ENCODE results near the gene AMT.
"Not testable (repeated sequence)": the region's sequence is repeated elsewhere in the genome, so short reads cannot be mapped to it uniquely, and the experiment has no call there.

Gene AMT

DNA sequence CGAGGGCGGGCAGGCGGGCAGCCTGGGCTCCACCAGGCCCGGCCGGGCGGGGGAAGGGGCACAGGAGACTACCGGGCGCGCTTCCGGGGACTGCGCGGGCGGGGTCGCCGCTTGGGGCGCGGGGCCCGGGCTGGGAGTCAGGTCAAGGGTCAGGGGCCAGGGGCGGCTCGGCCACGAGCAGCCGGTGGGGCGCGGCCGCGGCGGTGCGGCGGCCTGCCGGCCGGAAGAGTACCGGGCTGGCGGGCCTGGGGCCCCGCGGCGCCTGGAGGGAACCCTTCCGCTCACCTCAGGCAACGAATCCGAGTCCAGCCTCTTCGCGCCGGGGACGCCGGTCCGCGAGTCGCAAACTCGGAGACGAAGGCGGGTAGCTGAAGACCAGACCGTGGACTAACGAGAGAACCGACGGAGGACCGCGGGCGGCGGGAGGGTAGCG lies 10.7 kb downstream of the AMT start:
- H3K4me1 Mint-ChIP-seq (ENCODE audit: low read depth) = peaks cover 64% of the 10 kb centered on the region
- no peaks in the 10 kb centered on the region for H3K9me3 Mint-ChIP-seq (ENCODE audit: low read depth)
- peaks cover 2% of the 10 kb centered on the region for H3K36me3 Mint-ChIP-seq
- peak overlapping the region; percentile 83 for H3K27ac Mint-ChIP-seq
- H3K4me3 Mint-ChIP-seq = peak overlapping the region; percentile 98
- no peaks in the 10 kb centered on the region for H3K27me3 Mint-ChIP-seq

DNA sequence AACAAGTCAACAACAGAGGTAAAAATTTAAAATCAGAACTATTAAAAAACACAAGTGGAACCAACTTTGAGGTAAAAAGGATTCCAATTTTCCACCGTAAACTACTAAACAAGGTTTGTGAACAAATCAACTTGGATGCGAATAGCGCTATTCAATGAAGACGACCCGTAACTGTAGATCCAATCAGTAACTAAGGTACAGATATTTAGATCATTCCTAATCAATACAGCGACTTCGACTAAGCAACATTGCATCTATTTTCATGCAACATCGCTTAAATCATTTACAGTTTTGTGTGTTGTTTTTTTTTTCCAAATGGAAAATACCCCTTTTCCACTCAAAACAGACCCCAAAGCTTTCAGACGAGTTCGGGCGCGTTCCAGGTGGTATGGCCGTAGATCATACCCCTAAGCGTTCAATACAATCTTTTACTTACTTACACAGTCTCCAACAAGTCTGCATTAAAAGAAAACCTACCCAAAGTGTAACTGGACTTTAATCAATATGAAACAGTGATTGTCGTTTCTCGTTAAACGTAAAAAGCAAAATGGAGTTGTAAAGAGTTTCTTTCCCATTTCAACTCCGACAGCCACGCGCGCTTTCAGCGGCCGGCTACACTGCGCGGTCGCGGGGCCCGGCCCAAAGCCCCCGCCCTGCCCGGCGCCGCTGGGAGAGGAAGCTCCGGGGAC lies 11.3 kb downstream of the AMT start:
- Mint-ChIP-seq H3K27me3 (no peaks in the 10 kb centered on the region), H3K4me3 (peak overlapping the region; percentile 98), H3K4me1 (ENCODE audit: low read depth) (peaks cover 64% of the 10 kb centered on the region)

DNA sequence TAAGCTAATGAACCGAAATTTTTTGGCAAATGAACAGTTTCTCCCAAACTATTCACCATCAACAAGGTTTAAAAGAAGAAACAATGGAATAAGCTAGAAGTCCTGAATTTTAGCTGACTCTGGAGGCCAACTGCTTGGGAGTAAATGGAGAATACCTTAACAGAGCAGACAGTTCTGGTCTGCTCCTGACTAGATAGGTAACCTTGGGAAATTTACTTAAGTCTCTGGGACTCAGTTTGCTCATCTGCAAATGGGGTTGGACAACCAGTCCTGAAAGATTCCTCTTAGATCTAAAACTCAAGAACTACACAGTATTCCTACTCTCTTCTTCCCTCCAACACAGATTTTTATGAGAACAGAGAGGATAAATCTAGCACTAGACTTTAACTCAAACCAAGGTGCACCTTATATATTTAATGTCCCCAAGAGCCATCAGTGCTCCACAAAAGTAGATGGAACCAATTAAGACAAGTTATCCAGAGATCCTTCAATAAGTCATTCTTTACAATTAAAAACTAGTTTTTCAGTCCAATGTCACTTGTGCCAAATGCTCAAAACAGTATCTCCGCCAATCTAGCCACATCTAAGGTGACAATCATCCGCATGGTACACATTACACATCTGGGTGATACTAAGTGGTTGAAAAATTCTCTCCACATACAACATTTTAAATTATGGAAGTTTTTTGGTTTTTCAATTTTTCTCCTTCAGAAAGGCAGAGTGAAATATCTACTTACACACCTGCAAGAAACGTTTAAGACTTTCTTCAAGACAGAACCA lies 12.0 kb downstream of the AMT start:
- peaks cover 64% of the 10 kb centered on the region for H3K4me1 Mint-ChIP-seq (ENCODE audit: low read depth)
- no peaks in the 10 kb centered on the region for H3K27me3 Mint-ChIP-seq
- no peaks in the 10 kb centered on the region for H3K9me3 Mint-ChIP-seq (ENCODE audit: low read depth)
- peak overlapping the region; percentile 96 for H3K27ac Mint-ChIP-seq
- no peaks in the 10 kb centered on the region for H3K36me3 Mint-ChIP-seq
- peak overlapping the region; percentile 98 for H3K4me3 Mint-ChIP-seq

More for the DNA sequence above, 11.3 kb downstream of the AMT start:
- H3K36me3 Mint-ChIP-seq = peaks cover 2% of the 10 kb centered on the region
- no peaks in the 10 kb centered on the region for H3K9me3 Mint-ChIP-seq (ENCODE audit: low read depth)
- H3K27ac Mint-ChIP-seq = peak overlapping the region; percentile 96

DNA sequence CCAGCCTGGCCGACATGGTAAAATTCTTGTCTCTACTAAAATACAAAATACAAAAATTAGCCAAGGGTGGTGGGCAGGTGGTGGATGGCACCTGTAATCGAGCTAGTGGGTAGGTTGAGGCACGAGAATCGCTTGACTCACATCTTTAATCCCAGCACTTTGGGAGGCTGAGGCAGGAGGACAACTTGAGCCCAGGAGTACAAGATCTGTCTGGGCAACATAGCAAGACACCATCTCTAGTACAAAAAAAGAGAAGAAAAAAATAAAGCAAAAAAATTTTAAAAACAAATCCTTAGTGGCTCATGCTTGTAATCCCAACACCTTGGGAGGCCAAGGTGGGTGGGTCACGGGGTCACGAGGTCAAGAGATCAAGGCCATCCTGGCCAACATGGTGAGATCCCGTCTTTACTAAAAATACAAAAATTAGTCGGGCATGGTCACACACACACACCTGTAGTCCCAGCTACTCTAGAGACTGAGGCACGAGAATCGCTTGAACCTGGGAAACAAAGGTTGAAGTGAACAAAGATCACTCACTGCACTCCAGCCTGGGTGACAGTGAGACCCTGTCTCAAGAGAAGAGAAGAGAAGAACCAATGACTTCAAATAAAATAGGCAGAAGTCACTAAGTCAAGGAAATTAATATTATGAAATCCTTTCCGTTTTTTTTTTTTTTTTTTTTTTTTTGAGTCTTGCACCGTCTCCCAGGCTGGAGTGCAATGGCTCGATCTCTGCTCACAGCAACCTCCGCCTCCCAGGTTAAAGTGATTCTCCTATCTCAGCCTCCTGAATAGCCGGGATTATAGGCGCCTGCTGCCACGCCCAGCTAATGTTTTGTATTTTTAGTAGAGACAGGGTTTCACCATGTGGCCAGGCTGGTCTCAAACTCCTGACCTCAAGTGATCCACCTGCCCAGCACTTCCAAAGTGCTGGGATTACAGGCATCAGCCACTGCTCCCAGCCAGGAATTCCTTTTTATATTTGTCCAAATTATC lies 15.4 kb downstream of the AMT start:
- H3K36me3 Mint-ChIP-seq = no peaks in the 10 kb centered on the region
- no peaks in the 10 kb centered on the region for H3K9me3 Mint-ChIP-seq (ENCODE audit: low read depth)
- H3K4me3 Mint-ChIP-seq = peak overlapping the region; percentile 58
- H3K4me1 Mint-ChIP-seq (ENCODE audit: low read depth) = peaks cover 47% of the 10 kb centered on the region
- no peaks in the 10 kb centered on the region for H3K27me3 Mint-ChIP-seq
- H3K27ac Mint-ChIP-seq = peak overlapping the region; percentile 78

DNA sequence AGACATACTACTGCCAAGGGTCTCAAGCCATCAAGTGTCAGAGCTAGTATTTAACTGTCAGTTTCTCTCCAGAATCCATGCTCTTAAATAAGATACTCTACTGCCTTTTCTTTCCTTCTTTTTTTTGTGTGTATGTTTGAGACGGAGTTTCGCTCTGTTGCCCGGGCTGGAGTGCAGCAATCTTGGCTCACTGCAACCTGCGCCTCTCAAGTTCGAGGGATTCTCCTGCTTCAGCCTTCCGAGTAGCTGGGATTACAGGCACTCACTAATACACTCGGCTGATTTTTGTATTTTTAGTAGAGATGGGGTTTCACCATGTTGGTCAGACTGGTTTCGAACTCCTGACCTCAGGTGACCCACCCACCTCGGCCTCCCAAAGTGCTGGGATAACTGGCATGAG lies 16.7 kb downstream of the AMT start:
- peak overlapping the region; percentile 55 for H3K27ac Mint-ChIP-seq
- H3K27me3 Mint-ChIP-seq; H3K9me3 Mint-ChIP-seq (ENCODE audit: low read depth); H3K36me3 Mint-ChIP-seq: not testable (repeated sequence)
- H3K4me1 Mint-ChIP-seq (ENCODE audit: low read depth) = peaks cover 56% of the 10 kb centered on the region
- peak overlapping the region; percentile 10 for H3K4me3 Mint-ChIP-seq

DNA sequence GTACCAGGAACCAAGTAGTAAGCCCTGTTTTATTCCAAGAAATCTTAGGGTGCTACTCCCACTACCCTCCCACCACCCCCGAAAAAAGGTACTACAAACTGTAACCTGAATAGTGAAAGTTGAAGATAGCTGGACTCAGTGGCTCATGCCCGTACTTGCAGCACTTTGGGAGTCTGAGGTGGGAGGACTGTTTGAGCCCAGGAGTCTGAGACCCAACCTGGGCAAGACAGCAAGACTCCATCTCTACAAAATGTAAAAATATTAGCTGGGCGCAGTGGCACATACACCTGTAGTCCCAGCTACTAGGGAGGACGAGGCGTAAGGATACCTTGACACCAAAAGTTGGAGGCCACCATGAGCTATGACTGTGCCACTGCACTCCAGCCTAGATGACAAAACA lies 18.4 kb downstream of the AMT start:
- Mint-ChIP-seq H3K4me1 (ENCODE audit: low read depth) (peaks cover 55% of the 10 kb centered on the region), H3K36me3 (peaks cover 4% of the 10 kb centered on the region), H3K4me3 (no peak overlapping the region), H3K27ac (peak overlapping the region; percentile 75), H3K27me3 (no peaks in the 10 kb centered on the region), H3K9me3 (ENCODE audit: low read depth) (no peaks in the 10 kb centered on the region)

DNA sequence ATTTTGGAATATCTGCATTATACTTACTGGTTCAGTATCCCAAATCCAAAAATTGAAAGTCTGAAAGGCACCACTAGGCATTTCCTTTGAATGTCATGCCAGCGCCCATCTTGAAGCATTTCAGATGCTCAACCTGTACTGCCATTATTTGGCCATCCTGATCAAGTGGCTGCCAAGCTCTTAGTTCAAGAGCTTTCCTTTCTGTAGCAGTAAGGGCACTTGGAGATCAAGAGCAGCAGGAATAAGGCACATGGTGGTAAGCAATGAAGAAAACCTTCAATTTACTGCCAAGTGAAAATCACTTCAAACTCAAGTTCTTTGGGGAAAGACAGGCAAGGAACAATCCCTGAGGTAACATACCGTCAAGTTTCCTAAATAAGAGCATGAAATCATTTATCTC lies 20.5 kb downstream of the AMT start:
- H3K36me3 Mint-ChIP-seq = peaks cover 4% of the 10 kb centered on the region
- peak overlapping the region; percentile 23 for H3K27ac Mint-ChIP-seq
- no peaks in the 10 kb centered on the region for H3K9me3 Mint-ChIP-seq (ENCODE audit: low read depth)
- H3K27me3 Mint-ChIP-seq = no peaks in the 10 kb centered on the region
- H3K4me3 Mint-ChIP-seq = no peak overlapping the region
- peaks cover 54% of the 10 kb centered on the region for H3K4me1 Mint-ChIP-seq (ENCODE audit: low read depth)

DNA sequence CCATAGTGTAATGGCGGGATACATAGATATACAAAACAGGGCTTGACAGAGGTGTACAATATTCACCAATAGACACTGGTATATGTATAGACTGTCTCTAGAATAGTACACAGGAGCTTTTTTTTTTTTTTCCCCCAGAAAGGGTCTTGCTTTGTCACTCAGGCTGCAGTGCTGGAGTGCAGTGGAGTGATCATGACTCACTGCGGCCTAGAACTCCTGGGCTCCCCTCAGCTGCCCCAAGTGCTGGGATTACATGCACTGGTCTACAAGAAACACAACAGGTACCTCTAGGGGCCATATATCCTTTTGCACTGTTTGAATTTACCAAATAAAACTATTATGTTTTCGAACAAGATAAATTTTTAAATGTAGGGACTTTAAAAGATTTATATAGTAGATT lies 22.8 kb downstream of the AMT start:
- Mint-ChIP-seq H3K27me3 (no peaks in the 10 kb centered on the region), H3K9me3 (ENCODE audit: low read depth) (no peaks in the 10 kb centered on the region), H3K36me3 (peaks cover 6% of the 10 kb centered on the region), H3K4me1 (ENCODE audit: low read depth) (peaks cover 57% of the 10 kb centered on the region), H3K27ac (peak overlapping the region; percentile 75), H3K4me3 (peak overlapping the region; percentile 32)

DNA sequence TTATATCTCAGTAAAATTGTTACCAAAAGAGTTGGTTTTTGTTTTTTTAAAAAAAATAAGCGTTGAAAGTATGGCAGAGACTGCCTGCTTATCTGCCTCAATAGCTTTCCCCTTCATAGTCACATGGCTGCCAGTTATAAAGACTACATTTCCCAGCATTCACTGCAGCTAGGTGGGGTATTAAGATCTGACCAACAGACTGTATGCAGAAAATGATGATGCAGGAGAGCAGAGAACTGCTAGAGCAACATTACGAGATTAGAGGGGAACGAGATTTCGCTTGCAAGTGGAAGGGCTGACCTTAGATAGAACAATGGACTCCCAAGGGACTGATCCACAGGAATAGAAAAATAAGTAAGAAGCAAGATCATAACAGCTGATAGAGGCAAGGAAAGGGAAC lies 24.8 kb downstream of the AMT start:
- no peaks in the 10 kb centered on the region for H3K27me3 Mint-ChIP-seq
- no peaks in the 10 kb centered on the region for H3K9me3 Mint-ChIP-seq (ENCODE audit: low read depth)
- H3K27ac Mint-ChIP-seq = peak overlapping the region; percentile 51
- peaks cover 67% of the 10 kb centered on the region for H3K4me1 Mint-ChIP-seq (ENCODE audit: low read depth)
- peak overlapping the region; percentile 17 for H3K4me3 Mint-ChIP-seq
- peaks cover 6% of the 10 kb centered on the region for H3K36me3 Mint-ChIP-seq

DNA sequence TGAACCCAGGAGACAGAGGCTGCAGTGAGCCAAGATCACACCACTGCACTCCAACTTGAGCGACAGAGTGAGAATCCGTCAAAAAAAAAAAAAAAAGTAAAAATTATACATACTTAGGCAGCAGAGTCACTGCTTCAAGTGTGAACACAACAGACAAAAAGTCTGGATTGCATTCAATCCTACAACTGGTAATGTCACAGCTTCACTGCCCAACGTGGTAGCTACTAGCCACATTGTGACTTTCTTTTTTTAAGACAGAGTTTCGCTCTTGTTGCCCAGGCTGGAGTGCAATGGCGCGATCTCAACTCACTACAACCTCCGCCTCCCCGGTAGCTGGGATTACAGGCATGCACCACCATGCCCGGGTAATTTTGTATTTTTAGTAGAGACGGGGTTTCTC lies 31.0 kb downstream of the AMT start:
- H3K4me3 Mint-ChIP-seq; H3K36me3 Mint-ChIP-seq; H3K27ac Mint-ChIP-seq; H3K9me3 Mint-ChIP-seq (ENCODE audit: low read depth); H3K27me3 Mint-ChIP-seq: not testable (repeated sequence)
- H3K4me1 Mint-ChIP-seq (ENCODE audit: low read depth) = peaks cover 51% of the 10 kb centered on the region

DNA sequence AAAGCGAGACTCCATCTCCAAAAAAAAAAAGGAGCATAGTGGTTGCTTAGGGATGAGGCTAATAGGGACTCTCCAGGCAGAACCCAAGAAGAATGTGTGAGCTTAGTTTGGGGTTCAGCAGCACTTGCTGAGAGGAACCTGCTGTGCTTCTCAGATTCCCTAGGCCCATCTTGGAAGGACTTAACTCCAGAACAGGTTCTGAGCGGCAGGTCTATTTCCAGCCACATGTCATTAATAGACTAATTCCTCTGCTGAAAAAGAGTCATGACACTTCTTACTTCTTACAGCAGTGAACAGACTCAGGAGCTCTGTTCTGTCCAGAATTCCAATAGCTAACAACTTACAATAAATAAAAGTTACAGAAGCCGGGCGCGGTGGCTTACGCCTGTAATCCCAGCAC lies 33.0 kb downstream of the AMT start:
- Mint-ChIP-seq H3K9me3 (ENCODE audit: low read depth) (no peaks in the 10 kb centered on the region), H3K27me3 (no peaks in the 10 kb centered on the region), H3K4me3 (no peak overlapping the region), H3K4me1 (ENCODE audit: low read depth) (peaks cover 49% of the 10 kb centered on the region), H3K27ac (no peak overlapping the region), H3K36me3 (no peaks in the 10 kb centered on the region)

DNA sequence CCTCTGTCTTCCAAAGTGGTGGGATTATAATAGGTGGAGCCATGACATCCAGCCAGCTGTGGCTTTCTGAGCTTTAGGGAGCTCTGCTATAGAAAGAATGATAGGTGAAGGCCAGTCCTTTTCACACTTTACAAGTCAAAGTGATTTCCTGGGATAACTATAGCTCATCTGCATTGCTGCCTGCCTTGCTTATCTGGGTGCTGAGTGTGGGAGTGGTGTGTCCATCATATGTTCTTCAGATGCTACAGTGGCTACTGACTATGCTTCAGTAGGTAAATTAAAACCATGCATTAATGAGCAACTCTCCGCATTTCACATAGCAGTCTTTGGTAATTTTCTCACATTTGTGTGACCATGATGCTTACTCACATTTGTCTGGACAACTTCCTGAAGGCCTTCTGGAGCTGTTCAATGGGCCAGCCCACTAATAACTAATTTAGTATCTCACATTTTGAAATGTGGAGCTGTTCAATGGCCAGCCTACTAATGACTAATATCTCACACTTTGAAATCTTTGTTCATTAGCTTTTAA lies 33.9 kb downstream of the AMT start:
- no peaks in the 10 kb centered on the region for H3K27me3 Mint-ChIP-seq
- H3K4me3 Mint-ChIP-seq = no peak overlapping the region
- H3K36me3 Mint-ChIP-seq = no peaks in the 10 kb centered on the region
- peaks cover 55% of the 10 kb centered on the region for H3K4me1 Mint-ChIP-seq (ENCODE audit: low read depth)
- no peaks in the 10 kb centered on the region for H3K9me3 Mint-ChIP-seq (ENCODE audit: low read depth)
- H3K27ac Mint-ChIP-seq = peak overlapping the region; percentile 46

DNA sequence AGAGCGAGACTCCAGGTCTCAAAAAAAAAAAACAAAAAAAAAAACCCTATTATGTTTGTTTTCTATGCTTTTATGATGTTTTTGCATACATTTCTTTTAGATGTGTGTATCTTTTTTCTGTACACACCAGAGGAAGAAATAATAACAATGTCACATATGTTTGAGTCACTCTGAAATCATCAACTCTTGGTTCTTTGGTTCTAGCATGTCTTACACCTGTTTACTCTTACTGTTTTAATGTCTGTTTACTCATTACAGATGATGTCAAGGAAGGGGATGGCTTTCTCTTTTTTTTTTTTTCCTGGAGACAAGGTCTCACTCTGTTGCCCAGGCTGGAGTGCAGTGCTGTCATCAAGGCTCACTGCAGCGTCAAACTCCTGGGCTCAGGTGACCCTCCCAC lies 34.6 kb downstream of the AMT start:
- Mint-ChIP-seq H3K27me3 (no peaks in the 10 kb centered on the region), H3K27ac (peak overlapping the region; percentile 51), H3K4me3 (no peak overlapping the region), H3K36me3 (no peaks in the 10 kb centered on the region), H3K9me3 (ENCODE audit: low read depth) (no peaks in the 10 kb centered on the region), H3K4me1 (ENCODE audit: low read depth) (peaks cover 52% of the 10 kb centered on the region)

DNA sequence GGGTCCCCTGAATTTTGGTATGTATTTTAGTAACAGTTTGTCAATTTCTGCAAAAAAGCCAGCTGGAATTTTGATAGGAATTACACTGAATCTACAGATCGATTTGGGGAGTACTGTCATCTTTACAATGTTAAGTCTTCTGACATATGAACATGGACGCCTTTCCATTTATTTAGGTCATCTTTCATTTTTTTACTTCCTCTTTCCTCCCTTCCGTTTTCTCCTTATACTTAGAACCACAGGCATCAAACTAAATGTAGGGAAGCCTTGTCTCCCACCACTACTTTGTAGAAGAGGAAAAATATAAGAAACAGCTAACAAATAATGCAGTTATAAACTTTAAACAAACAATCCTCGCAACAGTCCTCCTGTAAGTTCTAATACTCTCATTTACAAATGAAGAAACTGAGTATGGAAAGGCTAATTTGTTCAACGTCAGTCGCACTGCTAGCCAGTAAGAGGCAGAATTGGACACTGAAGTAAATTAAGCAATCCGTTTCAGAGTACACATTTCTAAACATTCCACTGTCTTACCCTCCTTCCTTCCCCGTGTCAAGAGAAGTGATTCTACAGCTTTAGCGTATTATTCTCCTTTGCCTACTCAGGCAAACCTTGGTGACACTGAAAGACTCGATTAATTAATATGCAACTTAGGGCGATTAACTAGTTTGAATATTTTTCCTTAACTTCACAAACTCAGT lies 36.1 kb downstream of the AMT start:
- H3K27ac Mint-ChIP-seq = peak overlapping the region; percentile 88
- H3K9me3 Mint-ChIP-seq (ENCODE audit: low read depth) = no peaks in the 10 kb centered on the region
- no peaks in the 10 kb centered on the region for H3K27me3 Mint-ChIP-seq
- H3K4me3 Mint-ChIP-seq = no peak overlapping the region
- H3K36me3 Mint-ChIP-seq = no peaks in the 10 kb centered on the region
- peaks cover 51% of the 10 kb centered on the region for H3K4me1 Mint-ChIP-seq (ENCODE audit: low read depth)

Measured in activated naive CD8-positive, alpha-beta T cell (primary cell).